IMR-90 (cell line): ENCODE data around the gene TGFBR2.

Source experiments
- CTCF ChIP-seq: conservative IDR thresholded peaks from 2 replicates; pipeline ENCODE4 v1.5.1; 2012; ENCODE audit warnings: mild to moderate bottlenecking, low read depth, low read length, improper control_type of control experiment
- FOS ChIP-seq: fragments of 150-350 bp; IDR thresholded peaks from 2 replicates; pipeline ENCODE4 v1.6.1; 2016; ENCODE audit warnings: low read depth, low read length
- MAFK ChIP-seq: IDR thresholded peaks from 2 replicates; pipeline ENCODE4 v1.6.1; 2012; ENCODE audit warnings: low read depth, low read length, improper control_type of control experiment
- MAZ ChIP-seq: IDR thresholded peaks from 2 replicates; pipeline ENCODE4 v1.6.1; 2012; ENCODE audit warnings: low read depth, mild to moderate bottlenecking, low read length, improper control_type of control experiment, moderate library complexity, borderline replicate concordance
- MXI1 ChIP-seq: IDR thresholded peaks from 2 replicates; pipeline ENCODE4 v1.6.1; 2012; ENCODE audit warnings: low read depth, mild to moderate bottlenecking, low read length, moderate library complexity, borderline replicate concordance
- NFE2L2 ChIP-seq: fragments of 150-350 bp; IDR thresholded peaks from 2 replicates; pipeline ENCODE4 v1.6.1; 2016; ENCODE audit warnings: low read depth, mild to moderate bottlenecking, low read length
- POLR2A ChIP-seq: IDR thresholded peaks from 2 replicates; pipeline ENCODE4 v1.6.1; 2012; ENCODE audit warnings: mild to moderate bottlenecking, low read depth, low read length
- RCOR1 ChIP-seq: IDR thresholded peaks from 2 replicates; pipeline ENCODE4 v1.6.1; 2012; ENCODE audit warnings: mild to moderate bottlenecking, low read length, improper control_type of control experiment; ENCODE audit not compliant: insufficient replicate concordance

GRCh38 chr3:30690199-30690598 is 83.8 kb downstream of the TGFBR2 start:
- TF ChIP-seq CTCF, result no peak
- no peak for TF ChIP-seq POLR2A
- no peak for TF ChIP-seq MXI1
- no peak for TF ChIP-seq RCOR1
- TF ChIP-seq MAFK, result no peak
- TF ChIP-seq FOS, result no peak
- TF ChIP-seq MAZ, result no peak
- no peak for TF ChIP-seq NFE2L2
